Measurements from ENCODE around the gene ANKS3.

DNA sequence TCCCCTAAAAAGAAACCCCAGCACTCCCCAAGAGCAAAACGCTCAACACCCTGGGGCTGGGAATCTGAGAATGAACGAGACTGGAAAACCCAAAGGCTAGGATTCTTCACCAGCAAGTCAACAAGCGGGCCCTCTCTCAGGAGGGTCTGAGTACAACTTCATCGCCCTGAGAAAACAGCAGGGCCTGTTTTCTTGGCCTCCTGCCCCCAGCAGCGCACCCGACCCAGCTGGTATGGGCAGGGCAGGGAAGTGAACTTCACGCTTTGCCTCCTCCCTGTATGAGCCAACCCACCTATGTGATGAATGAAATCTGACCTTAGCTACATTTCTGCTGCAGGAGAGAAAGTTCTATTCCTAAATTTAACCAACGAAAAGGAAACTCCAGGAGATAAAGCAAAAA, 29.6 kb downstream of the ANKS3 start:
- TF ChIP-seq, protein P1, sequence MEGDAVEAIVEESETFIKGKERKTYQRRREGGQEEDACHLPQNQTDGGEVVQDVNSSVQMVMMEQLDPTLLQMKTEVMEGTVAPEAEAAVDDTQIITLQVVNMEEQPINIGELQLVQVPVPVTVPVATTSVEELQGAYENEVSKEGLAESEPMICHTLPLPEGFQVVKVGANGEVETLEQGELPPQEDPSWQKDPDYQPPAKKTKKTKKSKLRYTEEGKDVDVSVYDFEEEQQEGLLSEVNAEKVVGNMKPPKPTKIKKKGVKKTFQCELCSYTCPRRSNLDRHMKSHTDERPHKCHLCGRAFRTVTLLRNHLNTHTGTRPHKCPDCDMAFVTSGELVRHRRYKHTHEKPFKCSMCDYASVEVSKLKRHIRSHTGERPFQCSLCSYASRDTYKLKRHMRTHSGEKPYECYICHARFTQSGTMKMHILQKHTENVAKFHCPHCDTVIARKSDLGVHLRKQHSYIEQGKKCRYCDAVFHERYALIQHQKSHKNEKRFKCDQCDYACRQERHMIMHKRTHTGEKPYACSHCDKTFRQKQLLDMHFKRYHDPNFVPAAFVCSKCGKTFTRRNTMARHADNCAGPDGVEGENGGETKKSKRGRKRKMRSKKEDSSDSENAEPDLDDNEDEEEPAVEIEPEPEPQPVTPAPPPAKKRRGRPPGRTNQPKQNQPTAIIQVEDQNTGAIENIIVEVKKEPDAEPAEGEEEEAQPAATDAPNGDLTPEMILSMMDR (IDR thresholded peaks at IDR 0.05): no peak
- no peak for TF ChIP-seq POLR2A (IDR thresholded peaks at IDR 0.05)
